K562 (cell line): ENCODE measurements around the gene SPRYD3. TPM values are rescaled to one million over a fixed set of nuclear protein-coding genes. Genes with fewer than 3 reads are reported as not detected.
"Not testable (repeated sequence)": the region's sequence is repeated elsewhere in the genome, so short reads cannot be mapped to it uniquely, and the experiment has no call there.

Experiments used
- ATAC-seq: fragments of 200-7000 bp; cut with Tn5 transposase; 3 replicates; pipeline ENCODE4 v1.9.1; 2020; ENCODE audit warnings: moderate library complexity
- BruUV-seq: library from RNA; stranded (reverse); fragments of 400-500 nt; replicated peaks from 2 replicates; lab custom pipeline; 2021; lab: Mats Ljungman, UMichigan
- CTCF ChIA-PET: fragments of 300-600 bp; formaldehyde crosslinking; extraction: SDS; loops from one replicate; lab custom pipeline; 2021; ENCODE audit warnings: low intra/inter-chr PET ratio; lab: Yijun Ruan, JAX
- POLR2A ChIA-PET: fragments of 300-600, 350-650 bp; sonication (Branson Sonifier 250); formaldehyde crosslinking; extraction: SDS; loops from one replicate; lab custom pipeline; 2021; ENCODE audit warnings: antibody characterized with exemption, inconsistent platforms; lab: Yijun Ruan, JAX
- DNase-seq, 4 experiments: peaks; one replicate each; pipeline versions ENCODE4 v3.0.0 to v3.0.0-alpha.2; 2011 to 2018; ENCODE audit warnings: low spot score in 3 of 4, mixed read lengths in 3 of 4; ENCODE audit errors: extremely low read depth in 1 of 4
- FAIRE-seq: peaks from 2 replicates; lab custom pipeline; 2011; peaks lifted over from hg19 to GRCh38; lab: Jason Lieb, UNC
- H2AFZ ChIP-seq: 2 replicates; pipeline ENCODE4 v1.6.0; 2011; ENCODE audit warnings: low read depth, low read length, control low read depth, inconsistent platforms
- H3K27ac ChIP-seq: fragments of 200-600 bp; 3 replicates; pipeline ENCODE4 v1.8.0; 2011; ENCODE audit warnings: low read depth, mild to moderate bottlenecking, control low read depth, inconsistent platforms, low read length, moderate library complexity, mixed read lengths; ENCODE audit errors: extremely low read depth
- H3K27me3 ChIP-seq, 2 experiments: fragments of 300-600 bp in 1 of 2; 2 replicates in 1 of 2; 3 replicates in 1 of 2; pipeline versions ENCODE4 v1.6.0 to v1.8.0; 2011; ENCODE audit warnings: inconsistent platforms in 2 of 2, low read length in 2 of 2, mild to moderate bottlenecking in 1 of 2, mixed read lengths in 1 of 2, moderate library complexity in 1 of 2; ENCODE audit not compliant: control insufficient read depth in 2 of 2, insufficient read depth in 2 of 2
- H3K36me3 ChIP-seq: fragments of 300-600 bp; 3 replicates; pipeline ENCODE4 v1.8.0; 2011; ENCODE audit warnings: mild to moderate bottlenecking, low read length, inconsistent platforms; ENCODE audit not compliant: control insufficient read depth, insufficient read depth
- H3K4me1 ChIP-seq, 2 experiments: fragments of 200-600 bp in 1 of 2; replicated peaks in 1 of 2; 2 replicates in 1 of 2; 3 replicates in 1 of 2; pipeline versions ENCODE4 v1.5.1 to v1.8.0; 2011; ENCODE audit warnings: inconsistent platforms in 2 of 2, low read length in 2 of 2, mild to moderate bottlenecking in 1 of 2, mixed read lengths in 1 of 2, moderate library complexity in 1 of 2; ENCODE audit not compliant: control insufficient read depth in 2 of 2, insufficient read depth in 2 of 2
- H3K4me2 ChIP-seq: 2 replicates; pipeline ENCODE4 v1.6.1; 2011; ENCODE audit warnings: low read length, control low read depth, inconsistent platforms, mixed read lengths; ENCODE audit not compliant: insufficient read depth
- H3K4me3 ChIP-seq: fragments of 200-600 bp; sonication (generic), shearing (Covaris generic); 2 replicates; pipeline ENCODE4 v1.5.1; 2016; ENCODE audit warnings: control low read depth, inconsistent platforms
- H3K79me2 ChIP-seq: fragments of 200-600 bp; 3 replicates; pipeline ENCODE4 v1.8.0; 2011; ENCODE audit warnings: low read length, inconsistent platforms; ENCODE audit not compliant: control insufficient read depth, insufficient read depth
- H3K9ac ChIP-seq, 2 experiments: 2 replicates each; pipeline versions ENCODE4 v1.6.0 to v1.6.1; 2011; ENCODE audit warnings: low read depth in 2 of 2, low read length in 2 of 2, control low read depth in 1 of 2, inconsistent platforms in 1 of 2, mild to moderate bottlenecking in 1 of 2, mixed read lengths in 1 of 2; ENCODE audit not compliant: insufficient read depth in 1 of 2
- H3K9me1 ChIP-seq: one replicate; pipeline ENCODE4 v1.6.0; 2011; ENCODE audit warnings: inconsistent platforms, mild to moderate bottlenecking, low read length, moderate library complexity; ENCODE audit not compliant: control insufficient read depth, insufficient read depth
- H3K9me3 ChIP-seq: replicated peaks from 2 replicates; pipeline ENCODE4 v1.5.1; 2011; ENCODE audit warnings: low read depth, low read length, inconsistent platforms; ENCODE audit not compliant: control insufficient read depth, insufficient read depth
- H4K20me1 ChIP-seq: replicated peaks from 2 replicates; pipeline ENCODE4 v1.6.1; 2011; ENCODE audit warnings: low read length, inconsistent platforms, mixed read lengths; ENCODE audit not compliant: control insufficient read depth, insufficient read depth
- POLR2G ChIP-seq: fragments of 200-400 bp; formaldehyde crosslinking; IDR thresholded peaks from 2 replicates; pipeline ENCODE4 v1.6.1; 2017; ENCODE audit warnings: low read depth, mild to moderate bottlenecking, antibody characterized with exemption, low read length, moderate library complexity
- SIRT6 ChIP-seq: IDR thresholded peaks from one replicate; pipeline ENCODE4 v1.6.1; 2012; ENCODE audit warnings: low read depth, mild to moderate bottlenecking, control low read depth, inconsistent platforms, low read length, moderate library complexity
- ZFP91 ChIP-seq: sonication (generic); formaldehyde crosslinking; IDR thresholded peaks from 2 replicates; pipeline ENCODE4 v1.8.0; 2022; ENCODE audit warnings: mild to moderate bottlenecking, missing genetic modification reagents
- ZNF384 ChIP-seq: IDR thresholded peaks from 2 replicates; pipeline ENCODE4 v1.6.1; 2012; ENCODE audit warnings: low read depth, low read length, improper control_type of control experiment
- WGBS: fragments of 100-300 bp; shearing (Covaris generic); methylation state at CpG from one replicate; pipeline ENCODE4 v1.1.6; 2016; ENCODE audit warnings: low coverage, mixed read lengths; ENCODE audit not compliant: insufficient coverage; ENCODE audit errors: missing lambda C conversion rate; 5-methylcytosine and 5-hydroxymethylcytosine counted together
- in situ Hi-C: fragments of 300-500 bp; cut with MboI; formaldehyde crosslinking; loops from 4 replicates; pipeline ENCODE4 v1.15.0; 2018; ENCODE audit warnings: inconsistent platforms, mixed read lengths
- intact Hi-C: fragments of 100-400 bp; cut with micrococcal nuclease; formaldehyde crosslinking; loops from 2 replicates; pipeline ENCODE4 v1.14.2; 2022
- polyA plus RNA-seq, 8 experiments: library from polyadenylated mRNA; depleted of rRNA in 4 of 8; stranded (reverse) in 5 of 8; unstranded in 3 of 8; fragments of >200 nt; fragmentation: Nextera tagmentation in 2 of 8; fragmentation: Illumina TruSeq in 1 of 8; extraction: Ambion mirVana in 2 of 8; extraction: Trizol in 1 of 8; gene quantifications; 2 replicates each; pipeline versions ENCODE4 v1.2.1 to v1.2.3, GENCODE V29; 2011 to 2014; ENCODE audit warnings: inconsistent platforms in 1 of 8, missing spikeins in 1 of 8
- total RNA-seq, 7 experiments: library from RNA; depleted of rRNA in 6 of 7; stranded (reverse); fragments of >200 nt in 6 of 7; fragmentation: Illumina TruSeq in 2 of 7; extraction: Trizol in 2 of 7; gene quantifications; 2 replicates each; pipeline versions ENCODE4 v1.2.1 to v1.2.3, GENCODE V29; 2011 to 2021; ENCODE audit warnings: low replicate concordance in 1 of 7

SPRYD3 gene
- total and polyA plus RNA-seq, 9 of the 15 experiments (the other 6 are each of a cell fraction or from before 2014, with no cell fraction given): 1.5 to 13.6 (median 7.6) TPM

- 0 out of 2 replicates have a peak, but pooled peaks have one; percentile 42 for TF ChIP-seq ZNF384
- H2AFZ ChIP-seq, H3K9me1 ChIP-seq, intact Hi-C loops, H3K4me1 ChIP-seq, BruUV-seq, in situ Hi-C loops, H3K4me2 ChIP-seq, H3K27ac ChIP-seq, ATAC-seq, H3K9me3 ChIP-seq, CTCF ChIA-PET, H3K27me3 ChIP-seq, H3K4me3 ChIP-seq, H4K20me1 ChIP-seq, DNase-seq, H3K9ac ChIP-seq, FAIRE-seq: not testable (repeated sequence)
- Histone ChIP-seq H3K79me2 (peaks cover 21% of the 10 kb centered on the region; the same call in 2 of the 3 replicates), H3K36me3 (peaks cover 89% of the 10 kb centered on the region)
- POLR2A ChIA-PET: interaction anchor here (0.5 to 4.0 kb wide), 4 partner anchors 10 to 318 kb away, joined by 3 to 11 read pairs (median 4); no protein-coding TSS in a partner anchor
- 87% methylated on average over 11 of the region's 13 CpGs for WGBS
Observed at GRCh38 chr12:53027014-53027413, 52.2 kb downstream of the SPRYD3 start.

- CTCF ChIA-PET: no interaction called here
- Histone ChIP-seq H3K27ac (no peak overlapping the region), H3K4me1 (no peaks in the 10 kb centered on the region), H3K27me3 (no peaks in the 10 kb centered on the region), H3K9ac (no peak overlapping the region), H3K79me2 (peaks cover 32% of the 10 kb centered on the region; the same call in 2 of the 3 replicates), H4K20me1 (no peaks in the 10 kb centered on the region), H2AFZ (no peak overlapping the region), H3K9me3 (no peaks in the 10 kb centered on the region), H3K9me1 (no peaks in the 10 kb centered on the region), H3K4me3 (no peak overlapping the region), H3K4me2 (no peak overlapping the region), H3K36me3 (peaks cover 90% of the 10 kb centered on the region)
- DNase-seq (no peak), FAIRE-seq (no peak), ATAC-seq (0 out of 3 replicates have a peak, but pooled peaks have one; percentile 43)
- WGBS: 91% methylated on average over 3 of the region's 3 CpGs
- intact Hi-C loops (no loop called here), in situ Hi-C loops (no loop called here)
- POLR2A ChIA-PET: interaction anchor here (0.6 to 4.0 kb wide), 5 partner anchors 9 to 107 kb away, joined by 3 to 11 read pairs (median 3); partner anchors contain the start of gene EIF4B
- no peak for TF ChIP-seq SIRT6
- no peak for TF ChIP-seq ZFP91 (CRISPR knock-in tag)
- peak; percentile 0; the same call in 1 of the 2 replicates for TF ChIP-seq POLR2G
- no TSS peak for BruUV-seq
Observed at GRCh38 chr12:53025250-53025649, 53.9 kb downstream of the SPRYD3 start.
